Fibroblast of peridontal ligament (primary cell): ENCODE results near the gene SAMD9L.
A peak's percentile ranks its signal among the peaks of the same experiment; 100 is the strongest.

Source experiments
- DNase-seq: peaks from one replicate; pipeline ENCODE4 v3.0.0-alpha.2; 2010; ENCODE audit errors: extremely low read depth

SAMD9L gene

DNA sequence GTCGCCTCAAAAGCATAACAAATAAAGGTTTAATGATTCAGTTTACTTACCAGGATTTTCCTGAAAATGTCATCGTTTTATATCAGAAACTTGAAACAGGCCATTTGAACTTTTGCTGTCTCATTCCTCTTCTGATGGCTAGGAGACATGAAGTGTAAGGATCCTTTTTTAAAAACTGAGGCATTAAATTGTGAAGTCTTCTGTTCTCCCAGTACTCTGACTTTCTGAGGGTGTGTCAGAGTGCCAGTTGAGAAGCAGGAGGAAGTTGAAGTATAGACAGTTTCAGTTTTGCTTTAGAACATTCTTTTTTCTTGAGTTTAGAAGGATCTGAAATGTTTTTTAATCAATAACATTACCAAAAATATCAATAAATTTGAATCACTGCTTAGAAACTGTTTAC lies at the start of gene SAMD9L:
TSS of gene SAMD9L (minus strand) at position 242 of the 400 bp plus-strand sequence. CDS start 12,414 bp downstream, outside the sequence.
- peak; percentile 53 for DNase-seq

GRCh38 chr7:93196336-93196735 lies 48.2 kb upstream of the SAMD9L start:
- DNase-seq, result no peak

- peak; percentile 71 for DNase-seq
Measured at GRCh38 chr7:93194386-93194785, 46.2 kb upstream of the SAMD9L start.

GRCh38 chr7:93188870-93189634 lies 40.9 kb upstream of the SAMD9L start:
- no peak for DNase-seq

- no peak for DNase-seq
Measured at GRCh38 chr7:93185303-93186027, 37.3 kb upstream of the SAMD9L start.

- DNase-seq, result no peak
Measured at GRCh38 chr7:93179173-93179572, 31.0 kb upstream of the SAMD9L start.

GRCh38 chr7:93178213-93178612 lies 30.0 kb upstream of the SAMD9L start:
- DNase-seq, result peak; percentile 50

DNA sequence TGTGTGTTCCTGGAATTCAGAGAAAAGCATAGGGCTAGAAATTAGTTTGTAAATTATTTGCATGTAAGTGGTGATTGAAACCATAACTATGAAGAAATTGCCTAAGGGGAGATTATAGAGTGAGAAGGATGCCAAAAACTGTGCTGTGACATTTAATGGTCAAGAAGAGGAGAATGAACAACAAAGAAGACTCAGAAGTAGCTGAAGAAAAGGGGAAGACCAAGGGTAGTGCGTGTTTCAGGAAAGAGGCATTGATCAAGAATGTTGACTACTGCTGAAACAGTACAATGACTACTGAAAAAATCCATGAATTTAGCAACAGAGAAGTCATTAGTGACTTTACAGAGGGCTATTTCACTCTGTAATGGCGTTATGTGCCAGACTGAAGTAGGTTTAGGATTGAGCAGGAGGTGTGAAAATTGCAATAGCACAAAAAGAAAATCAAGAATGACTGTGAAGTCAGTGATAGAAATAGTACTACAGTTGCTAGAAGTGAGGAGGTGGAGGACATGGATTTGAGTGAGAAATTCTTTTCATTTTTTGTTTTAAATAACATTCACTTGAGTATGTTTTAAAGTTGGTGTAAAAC lies 28.9 kb upstream of the SAMD9L start:
- no peak for DNase-seq

GRCh38 chr7:93175219-93175618 lies 27.0 kb upstream of the SAMD9L start:
- no peak for DNase-seq

DNA sequence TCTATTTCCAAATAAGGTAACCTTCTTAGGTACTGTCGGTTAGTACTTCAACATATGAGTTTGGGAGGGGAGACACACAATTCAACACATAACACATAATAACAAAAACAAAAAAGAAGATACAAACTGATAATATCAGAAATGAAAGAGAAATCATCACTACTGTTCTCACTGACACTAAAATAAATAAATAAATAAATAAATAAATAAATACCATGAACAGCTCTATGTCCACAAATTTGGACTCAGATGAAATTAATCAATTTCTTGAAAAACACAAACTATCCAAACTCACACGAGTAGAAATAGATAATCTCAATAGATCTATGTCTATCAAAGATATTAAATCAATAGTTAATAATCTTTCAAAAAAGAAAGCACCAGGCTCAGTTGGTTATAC lies 24.5 kb upstream of the SAMD9L start:
- DNase-seq, result no peak

GRCh38 chr7:93171606-93172226 lies 23.5 kb upstream of the SAMD9L start:
- no peak for DNase-seq

GRCh38 chr7:93165447-93165846 lies 17.3 kb upstream of the SAMD9L start:
- peak; percentile 46 for DNase-seq

GRCh38 chr7:93164766-93165165 lies 16.6 kb upstream of the SAMD9L start:
- DNase-seq, result no peak

GRCh38 chr7:93161181-93161762 lies 13.1 kb upstream of the SAMD9L start:
- DNase-seq, result no peak

- no peak for DNase-seq
Measured at GRCh38 chr7:93160410-93160809, 12.2 kb upstream of the SAMD9L start.

- DNase-seq, result no peak
Measured at GRCh38 chr7:93159490-93159889, 11.3 kb upstream of the SAMD9L start.

DNA sequence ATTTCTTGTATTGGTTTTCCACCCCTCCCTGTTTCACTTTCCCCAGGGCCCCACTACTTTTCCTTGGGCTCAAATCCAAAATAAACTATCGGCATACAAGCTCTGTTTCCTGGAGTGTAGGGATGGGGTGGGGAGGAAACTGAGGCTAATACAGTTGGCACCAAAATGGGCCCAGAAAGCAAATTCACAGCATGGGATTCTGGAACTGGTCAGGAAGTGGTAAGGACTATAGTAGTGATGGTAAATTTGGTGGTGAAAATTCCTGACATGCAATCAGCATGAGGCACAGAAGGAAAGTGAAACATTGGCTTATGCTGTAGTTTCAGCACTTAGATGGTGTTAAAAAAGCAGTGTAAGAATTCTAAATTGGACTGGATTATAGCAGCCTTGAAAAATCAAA lies 8.7 kb upstream of the SAMD9L start:
- DNase-seq, result peak; percentile 29

- peak; percentile 63 for DNase-seq
Measured at GRCh38 chr7:93150200-93150835, 2.1 kb upstream of the SAMD9L start.

DNA sequence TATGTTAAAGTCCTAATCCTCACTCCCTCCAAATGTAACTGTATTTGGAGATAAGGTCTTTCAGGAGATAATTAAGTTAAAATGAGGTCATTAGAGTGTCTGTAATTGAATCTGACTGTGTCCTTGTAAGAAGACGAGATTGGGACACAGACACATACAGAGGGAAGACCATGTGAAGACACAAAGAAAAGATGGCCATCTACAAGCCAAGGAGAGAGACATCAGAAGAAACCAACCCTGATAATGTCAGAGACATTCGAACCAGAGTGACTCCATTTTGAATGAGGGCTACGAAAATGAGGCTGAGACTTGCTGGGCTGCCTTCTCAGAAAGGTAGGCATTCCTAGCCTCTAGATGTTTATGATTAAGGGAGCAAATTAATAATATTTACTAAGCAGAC lies 542 bp upstream of the SAMD9L start:
- no peak for DNase-seq

DNA sequence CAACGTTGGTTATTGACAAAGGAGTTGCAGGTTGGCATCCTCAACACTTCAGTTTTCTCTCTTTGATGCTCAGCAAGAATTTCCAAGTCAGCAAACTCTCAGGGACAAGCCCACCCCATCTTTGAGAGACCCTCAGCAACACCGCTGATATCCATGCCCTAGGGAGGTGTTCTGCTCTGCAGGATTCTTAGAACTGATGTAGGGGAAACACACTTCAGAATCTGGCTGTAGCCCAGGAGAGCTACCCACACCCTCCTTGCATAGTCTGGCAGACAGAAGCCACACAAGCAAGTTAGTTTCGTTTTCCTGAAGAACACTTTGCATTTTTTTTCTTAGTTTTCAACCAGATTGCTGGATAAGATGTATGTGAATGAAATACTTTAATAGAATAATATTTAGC lies 822 bp downstream of the SAMD9L start:
- DNase-seq, result peak; percentile 64

GRCh38 chr7:93146472-93147141 lies 1.6 kb downstream of the SAMD9L start:
- DNase-seq, result peak; percentile 37
